Parathyroid adenoma (tissue), 2 donors: Measurements from ENCODE around the gene CABLES1.
"Not testable (repeated sequence)": the region's sequence is repeated elsewhere in the genome, so short reads cannot be mapped to it uniquely, and the experiment has no call there.

ENCODE experiments used
- H2AFZ ChIP-seq: fragments of 300-600 bp; sonication (generic); one replicate; pipeline ENCODE4 v1.7.0; 2017; ENCODE audit warnings: antibody characterized with exemption, mild to moderate bottlenecking
- H3K27ac ChIP-seq: fragments of 300-600 bp; sonication (generic); one replicate; pipeline ENCODE4 v1.7.0; 2017
- H3K27me3 ChIP-seq: fragments of 300-600 bp; sonication (generic); one replicate; pipeline ENCODE4 v1.7.0; 2017; ENCODE audit warnings: low read length; ENCODE audit not compliant: control insufficient read depth, insufficient read depth
- H3K36me3 ChIP-seq: fragments of 300-600 bp; sonication (generic); one replicate; pipeline ENCODE4 v1.7.0; 2017; ENCODE audit warnings: low read length; ENCODE audit not compliant: control insufficient read depth, insufficient read depth
- H3K4me1 ChIP-seq: fragments of 300-600 bp; sonication (generic); one replicate; pipeline ENCODE4 v1.7.0; 2017; ENCODE audit warnings: control low read depth
- H3K4me2 ChIP-seq: fragments of 300-600 bp; sonication (generic); one replicate; pipeline ENCODE4 v1.7.0; 2017; ENCODE audit warnings: low read length
- H3K4me3 ChIP-seq: fragments of 300-600 bp; sonication (generic); one replicate; pipeline ENCODE4 v1.7.0; 2017; ENCODE audit warnings: low read depth, low read length
- H3K79me2 ChIP-seq: fragments of 300-600 bp; sonication (generic); one replicate; pipeline ENCODE4 v1.7.0; 2017; ENCODE audit warnings: control low read depth
- H3K9ac ChIP-seq: fragments of 300-600 bp; sonication (generic); one replicate; pipeline ENCODE4 v1.7.0; 2017; ENCODE audit warnings: mild to moderate bottlenecking
- H3K9me3 ChIP-seq: fragments of 300-600 bp; sonication (generic); one replicate; pipeline ENCODE4 v1.7.0; 2017; ENCODE audit warnings: low read length; ENCODE audit not compliant: control insufficient read depth
- TF ChIP-seq, protein P1 (sequence below): fragments of 300-600 bp; sonication (generic); IDR thresholded peaks from one replicate; pipeline ENCODE4 v1.7.0; 2017; ENCODE audit warnings: antibody characterized with exemption, mild to moderate bottlenecking
- donor health status: primary hyperparathyroidism.

CABLES1 gene

DNA sequence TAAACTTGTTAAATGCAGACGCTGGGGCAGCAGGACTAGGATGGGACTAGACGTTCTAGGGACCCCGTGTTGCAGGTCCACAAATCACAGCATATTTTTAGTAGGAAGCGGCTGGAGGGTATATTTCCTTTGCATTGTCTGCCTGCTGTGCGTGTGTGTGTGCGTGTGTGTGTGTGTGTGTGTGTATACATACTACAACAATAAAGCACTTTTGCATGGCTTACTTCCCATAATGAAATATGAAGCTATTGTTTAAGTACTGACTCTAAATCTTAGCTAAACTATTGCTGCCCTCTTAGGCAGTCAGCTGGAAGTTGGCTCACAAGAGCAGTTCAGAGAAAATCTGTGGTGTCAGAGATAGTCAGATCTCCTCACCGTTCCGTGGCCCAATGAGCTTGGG, 133.4 kb downstream of the CABLES1 start:
- Histone ChIP-seq H3K4me3 (no peak overlapping the region), H3K4me1 (no peaks in the 10 kb centered on the region), H3K4me2 (no peak overlapping the region), H3K9ac (no peak overlapping the region), H3K36me3 (no peaks in the 10 kb centered on the region), H3K27ac (no peak overlapping the region), H3K9me3 (no peaks in the 10 kb centered on the region), H3K79me2 (no peaks in the 10 kb centered on the region), H3K27me3 (no peaks in the 10 kb centered on the region), H2AFZ (no peak overlapping the region)
- TF ChIP-seq, protein P1, sequence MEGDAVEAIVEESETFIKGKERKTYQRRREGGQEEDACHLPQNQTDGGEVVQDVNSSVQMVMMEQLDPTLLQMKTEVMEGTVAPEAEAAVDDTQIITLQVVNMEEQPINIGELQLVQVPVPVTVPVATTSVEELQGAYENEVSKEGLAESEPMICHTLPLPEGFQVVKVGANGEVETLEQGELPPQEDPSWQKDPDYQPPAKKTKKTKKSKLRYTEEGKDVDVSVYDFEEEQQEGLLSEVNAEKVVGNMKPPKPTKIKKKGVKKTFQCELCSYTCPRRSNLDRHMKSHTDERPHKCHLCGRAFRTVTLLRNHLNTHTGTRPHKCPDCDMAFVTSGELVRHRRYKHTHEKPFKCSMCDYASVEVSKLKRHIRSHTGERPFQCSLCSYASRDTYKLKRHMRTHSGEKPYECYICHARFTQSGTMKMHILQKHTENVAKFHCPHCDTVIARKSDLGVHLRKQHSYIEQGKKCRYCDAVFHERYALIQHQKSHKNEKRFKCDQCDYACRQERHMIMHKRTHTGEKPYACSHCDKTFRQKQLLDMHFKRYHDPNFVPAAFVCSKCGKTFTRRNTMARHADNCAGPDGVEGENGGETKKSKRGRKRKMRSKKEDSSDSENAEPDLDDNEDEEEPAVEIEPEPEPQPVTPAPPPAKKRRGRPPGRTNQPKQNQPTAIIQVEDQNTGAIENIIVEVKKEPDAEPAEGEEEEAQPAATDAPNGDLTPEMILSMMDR = no peak

DNA sequence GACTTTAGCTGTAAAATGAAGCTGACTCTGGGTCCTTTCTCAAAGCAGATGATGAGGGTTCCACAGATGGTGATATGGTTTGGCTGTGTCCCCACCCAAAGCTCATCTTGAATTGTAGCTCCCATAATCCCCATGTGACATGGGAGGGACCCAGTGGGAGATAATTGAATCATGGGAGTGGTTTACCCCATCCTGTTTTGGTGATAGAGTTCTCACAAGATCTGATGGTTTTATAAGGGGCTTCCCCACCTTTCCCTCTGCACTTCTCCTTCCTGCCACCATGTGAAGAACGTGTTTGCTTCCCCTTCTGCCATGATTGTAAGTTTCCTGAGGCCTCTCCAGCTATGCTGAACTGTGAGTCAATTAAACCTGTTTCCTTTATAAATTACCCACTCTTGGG, 133.8 kb downstream of the CABLES1 start:
- H3K79me2 ChIP-seq, H3K4me2 ChIP-seq, H2AFZ ChIP-seq, H3K27ac ChIP-seq, H3K9me3 ChIP-seq, H3K36me3 ChIP-seq, H3K27me3 ChIP-seq, H3K4me1 ChIP-seq, H3K9ac ChIP-seq, H3K4me3 ChIP-seq: not testable (repeated sequence)

DNA sequence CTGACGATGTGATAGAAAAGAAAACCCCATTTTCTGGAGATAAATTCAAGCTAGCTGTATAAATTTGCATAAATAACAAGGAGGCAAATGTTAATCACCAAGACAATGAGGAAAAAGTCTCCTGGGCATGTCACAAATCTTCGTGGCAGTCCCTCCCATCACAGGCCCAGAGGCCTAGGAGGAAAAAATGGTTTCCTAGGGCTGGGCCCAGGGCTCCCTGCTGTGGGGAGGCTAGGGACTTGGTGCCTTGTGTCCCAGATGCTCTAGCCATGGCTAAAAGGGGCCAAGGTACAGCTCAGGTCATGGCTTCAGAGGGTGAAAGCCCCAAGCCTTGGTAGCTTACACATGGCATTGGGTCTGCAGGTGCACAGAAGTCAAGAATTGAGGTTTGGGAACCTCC, 134.6 kb downstream of the CABLES1 start:
- Histone ChIP-seq H3K4me2 (no peak overlapping the region), H3K27ac (no peak overlapping the region)
- TF ChIP-seq, protein P1 = no peak

DNA sequence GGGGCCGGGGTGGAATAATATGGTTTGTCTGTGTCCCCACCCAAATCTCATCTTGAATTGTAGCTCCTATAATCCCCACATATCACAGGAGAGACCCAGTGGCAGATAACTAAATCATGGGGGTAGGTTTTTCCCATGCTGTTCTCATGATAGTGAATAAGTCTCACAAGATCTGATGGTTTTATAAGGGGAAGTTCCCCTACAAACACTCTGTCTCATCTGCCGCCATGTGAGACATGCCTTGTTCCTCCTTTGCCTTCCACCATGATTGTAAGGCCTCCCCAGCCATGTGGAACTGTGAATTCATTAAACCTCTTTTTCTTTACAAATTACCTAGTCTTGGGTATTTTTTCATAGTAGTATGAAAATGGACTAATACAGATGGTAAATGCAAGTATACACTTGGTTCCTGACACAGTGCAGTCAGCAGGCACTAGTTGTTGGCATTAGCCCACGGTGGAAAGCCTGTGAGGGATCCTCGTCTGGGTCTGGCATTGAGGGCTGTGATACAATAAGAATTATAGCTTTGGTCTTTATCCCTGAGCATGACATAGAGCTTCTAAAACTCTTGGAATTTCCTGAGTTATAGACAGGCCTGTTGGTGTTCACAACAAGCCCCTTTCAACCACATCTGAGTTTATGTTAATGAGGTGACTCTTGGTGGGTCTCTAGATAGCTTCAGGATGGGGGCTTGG, 135.8 kb downstream of the CABLES1 start:
- Histone ChIP-seq H2AFZ (no peak overlapping the region), H3K27me3 (no peaks in the 10 kb centered on the region), H3K9ac (no peak overlapping the region), H3K79me2 (no peaks in the 10 kb centered on the region), H3K9me3 (no peaks in the 10 kb centered on the region), H3K27ac (no peak overlapping the region), H3K4me1 (no peaks in the 10 kb centered on the region), H3K4me2 (no peak overlapping the region), H3K36me3 (no peaks in the 10 kb centered on the region), H3K4me3 (no peak overlapping the region)
- TF ChIP-seq, protein P1 = no peak

More for the DNA sequence above, 134.6 kb downstream of the CABLES1 start:
- no peaks in the 10 kb centered on the region for H3K9me3 ChIP-seq
- no peak overlapping the region for H3K9ac ChIP-seq
- no peaks in the 10 kb centered on the region for H3K4me1 ChIP-seq
- H3K4me3 ChIP-seq = no peak overlapping the region
- no peaks in the 10 kb centered on the region for H3K36me3 ChIP-seq
- H3K79me2 ChIP-seq = no peaks in the 10 kb centered on the region
- no peak overlapping the region for H2AFZ ChIP-seq
- no peaks in the 10 kb centered on the region for H3K27me3 ChIP-seq

DNA sequence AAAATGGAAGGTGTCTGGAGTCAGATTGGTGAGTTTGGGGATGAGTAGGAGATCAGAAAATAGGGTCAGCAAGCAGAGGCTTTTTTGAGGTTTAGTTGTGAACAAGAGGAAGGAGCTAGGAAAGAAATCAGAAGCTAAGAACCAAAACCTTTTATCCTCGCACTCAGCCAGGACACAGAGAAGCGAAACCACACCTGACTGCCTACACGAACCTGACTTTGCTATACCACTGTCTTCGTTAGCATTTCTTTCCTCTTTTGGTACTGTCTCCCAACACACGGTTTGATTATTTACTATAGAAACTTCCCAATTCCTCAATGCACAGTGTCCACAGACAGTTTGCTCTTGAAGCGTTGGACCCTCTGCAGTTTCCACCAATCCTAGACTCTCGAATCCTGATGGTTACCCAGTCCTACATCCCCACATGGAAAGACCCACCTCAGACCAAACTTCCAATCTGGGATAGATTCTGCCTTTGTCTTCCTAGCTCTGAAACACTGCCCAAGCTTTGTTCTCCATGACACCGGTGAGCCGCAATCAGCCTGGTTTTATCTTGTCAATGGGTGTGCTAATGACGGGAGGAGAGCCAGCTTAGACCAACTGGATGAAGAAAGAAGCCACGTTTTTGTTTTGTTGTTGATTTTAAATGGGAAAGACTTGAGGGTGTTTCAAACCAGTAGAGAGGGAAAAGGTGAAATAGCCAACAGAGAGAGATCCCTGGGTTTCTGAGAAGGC, 137.4 kb downstream of the CABLES1 start:
- TF ChIP-seq, protein P1 = no peak
- H3K4me2 ChIP-seq = no peak overlapping the region
- no peak overlapping the region for H2AFZ ChIP-seq
- no peak overlapping the region for H3K4me3 ChIP-seq
- no peak overlapping the region for H3K9ac ChIP-seq
- no peaks in the 10 kb centered on the region for H3K79me2 ChIP-seq
- no peaks in the 10 kb centered on the region for H3K36me3 ChIP-seq
- H3K9me3 ChIP-seq = no peaks in the 10 kb centered on the region
- no peaks in the 10 kb centered on the region for H3K4me1 ChIP-seq
- H3K27ac ChIP-seq = no peak overlapping the region
- H3K27me3 ChIP-seq = no peaks in the 10 kb centered on the region
